NOMO-1 treated with DMSO at 0.1 percent for 48 hours (cell line): ENCODE data around the gene VPS51.

Experiments
- DNase-seq: peaks from one replicate; lab custom pipeline; 2025; ENCODE audit not compliant: unreplicated experiment; lab: John Stamatoyannopoulos, UW

VPS51 gene

GRCh38 chr11:65095974-65096806 lies at the start of gene VPS51:
Gene VPS51, plus strand, starts transcription at chr11:65096214. Its CDS starts 37 bp downstream, at chr11:65096251.
- DNase-seq, result peak; percentile 92

GRCh38 chr11:65047581-65048422 lies 48.2 kb upstream of the VPS51 start:
- DNase-seq, result no peak

- no peak for DNase-seq
Observed at GRCh38 chr11:65051398-65051858, 44.6 kb upstream of the VPS51 start.

GRCh38 chr11:65053827-65054508 lies 42.0 kb upstream of the VPS51 start:
- no peak for DNase-seq

GRCh38 chr11:65055538-65055937 lies 40.5 kb upstream of the VPS51 start:
- no peak for DNase-seq

GRCh38 chr11:65056999-65057398 lies 39.0 kb upstream of the VPS51 start:
- no peak for DNase-seq

GRCh38 chr11:65057526-65057925 lies 38.5 kb upstream of the VPS51 start:
- DNase-seq, result no peak

GRCh38 chr11:65058012-65058411 lies 38.0 kb upstream of the VPS51 start:
- DNase-seq, result no peak

GRCh38 chr11:65058419-65059054 lies 37.5 kb upstream of the VPS51 start, which contains the start of gene NAALADL1:
Gene NAALADL1, minus strand, starts transcription at chr11:65058553. Its CDS starts 32 bp downstream, at chr11:65058521.
- no peak for DNase-seq

GRCh38 chr11:65059523-65059922 lies 36.5 kb upstream of the VPS51 start:
- DNase-seq, result no peak

GRCh38 chr11:65059959-65060824 lies 35.8 kb upstream of the VPS51 start:
- no peak for DNase-seq

- DNase-seq, result peak; percentile 35
Observed at GRCh38 chr11:65060913-65061408, 35.1 kb upstream of the VPS51 start.

GRCh38 chr11:65063532-65063931 lies 32.5 kb upstream of the VPS51 start:
- DNase-seq, result no peak

- no peak for DNase-seq
Observed at GRCh38 chr11:65064847-65065240, 31.2 kb upstream of the VPS51 start.

- no peak for DNase-seq
Observed at GRCh38 chr11:65065851-65066250, 30.2 kb upstream of the VPS51 start.

- no peak for DNase-seq
Observed at GRCh38 chr11:65066315-65066714, 29.7 kb upstream of the VPS51 start.

- DNase-seq, result no peak
Observed at GRCh38 chr11:65066805-65067291, 29.2 kb upstream of the VPS51 start.

- no peak for DNase-seq
Observed at GRCh38 chr11:65067446-65067845, 28.6 kb upstream of the VPS51 start.

GRCh38 chr11:65069217-65069616 lies 26.8 kb upstream of the VPS51 start:
- peak; percentile 64 for DNase-seq
